ENCODE measurements around the gene SPOCK3.
"Not testable (repeated sequence)": the region's sequence is repeated elsewhere in the genome, so short reads cannot be mapped to it uniquely, and the experiment has no call there.

The SPOCK3 gene

GRCh38 chr4:167034983-167035382, 199.3 kb downstream of the SPOCK3 start:
- no peak for DNase-seq (ENCODE audit: low spot score)

GRCh38 chr4:167032871-167033270, 201.4 kb downstream of the SPOCK3 start:
- no peak for DNase-seq (ENCODE audit: low spot score)

- no peak for DNase-seq (ENCODE audit: low spot score)
Measured at GRCh38 chr4:167031534-167032156, 202.6 kb downstream of the SPOCK3 start.

- no peak for DNase-seq (ENCODE audit: low spot score)
Measured at GRCh38 chr4:167028976-167029375, 205.3 kb downstream of the SPOCK3 start.

GRCh38 chr4:167025670-167026069, 208.6 kb downstream of the SPOCK3 start:
- no peak for DNase-seq (ENCODE audit: low spot score)

GRCh38 chr4:167023364-167023925, 210.8 kb downstream of the SPOCK3 start:
- DNase-seq (ENCODE audit: low spot score), result no peak

- DNase-seq (ENCODE audit: low spot score), result peak; percentile 79
Measured at GRCh38 chr4:167021545-167022155, 212.6 kb downstream of the SPOCK3 start.

- DNase-seq (ENCODE audit: low spot score), result no peak
Measured at GRCh38 chr4:167020410-167020809, 213.9 kb downstream of the SPOCK3 start.

- no peak for DNase-seq (ENCODE audit: low spot score)
Measured at GRCh38 chr4:167014944-167015343, 219.3 kb downstream of the SPOCK3 start.

GRCh38 chr4:167003326-167003725, 231.0 kb downstream of the SPOCK3 start:
- DNase-seq (ENCODE audit: low spot score), result no peak

GRCh38 chr4:167000141-167000852, 234.0 kb downstream of the SPOCK3 start:
- DNase-seq (ENCODE audit: low spot score), result no peak

GRCh38 chr4:166996216-166996615, 238.1 kb downstream of the SPOCK3 start:
- no peak for DNase-seq (ENCODE audit: low spot score)

- no peak for DNase-seq (ENCODE audit: low spot score)
Measured at GRCh38 chr4:166994686-166995085, 239.6 kb downstream of the SPOCK3 start.

- DNase-seq (ENCODE audit: low spot score), result no peak
Measured at GRCh38 chr4:166991006-166991561, 243.2 kb downstream of the SPOCK3 start.

- no peak for DNase-seq (ENCODE audit: low spot score)
Measured at GRCh38 chr4:166989886-166990285, 244.4 kb downstream of the SPOCK3 start.

- no peak for DNase-seq (ENCODE audit: low spot score)
Measured at GRCh38 chr4:166987026-166987425, 247.3 kb downstream of the SPOCK3 start.

- no peak for DNase-seq (ENCODE audit: low spot score)
Measured at GRCh38 chr4:166981847-166982246, 252.4 kb downstream of the SPOCK3 start.

- no peak for DNase-seq (ENCODE audit: low spot score)
Measured at GRCh38 chr4:166980419-166980818, 253.9 kb downstream of the SPOCK3 start.

GRCh38 chr4:166977596-166977995, 256.7 kb downstream of the SPOCK3 start:
- DNase-seq (ENCODE audit: low spot score), result no peak

GRCh38 chr4:166972071-166972470, 262.2 kb downstream of the SPOCK3 start:
- DNase-seq (ENCODE audit: low spot score), result no peak

- DNase-seq (ENCODE audit: low spot score), result not testable (repeated sequence)
Measured at GRCh38 chr4:166968219-166968618, 266.1 kb downstream of the SPOCK3 start.

- DNase-seq (ENCODE audit: low spot score), result no peak
Measured at GRCh38 chr4:166965562-166965961, 268.7 kb downstream of the SPOCK3 start.

GRCh38 chr4:166957451-166957850, 276.8 kb downstream of the SPOCK3 start:
- no peak for DNase-seq (ENCODE audit: low spot score)
